ENCODE data around the gene USP9X. TPM values are rescaled to one million over a fixed set of nuclear protein-coding genes. Genes with fewer than 3 reads are reported as not detected.
"Not testable (repeated sequence)": the region's sequence is repeated elsewhere in the genome, so short reads cannot be mapped to it uniquely, and the experiment has no call there.

The USP9X gene
- total RNA-seq, 4 donors from 2014 or later, result 57.2 to 85.9 (median 65.2) TPM

DNA sequence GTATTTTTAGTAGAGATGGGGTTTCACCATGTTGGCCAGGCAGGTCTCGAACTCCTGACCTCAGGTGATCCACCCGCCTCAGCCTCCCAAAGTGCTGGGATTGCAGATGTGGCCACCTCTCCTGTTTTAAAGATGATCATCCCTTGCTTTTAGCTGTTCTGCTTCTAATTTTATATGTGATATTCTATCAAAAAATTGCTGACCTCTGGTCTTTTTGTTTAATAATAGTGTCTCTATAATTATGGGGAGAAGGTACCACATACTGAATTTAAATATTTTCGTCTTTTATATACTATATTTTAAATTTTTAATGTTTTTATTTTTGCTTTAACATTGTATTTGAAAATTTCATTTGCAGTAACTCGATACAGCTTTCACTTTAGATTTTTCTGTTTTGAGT is 15.6 kb downstream of the USP9X start:
- H3K9me3 ChIP-seq, result no peaks in the 10 kb centered on the region
- H3K27ac ChIP-seq, result no peak overlapping the region
- H3K4me1 ChIP-seq, result peaks cover 21% of the 10 kb centered on the region
- DNase-seq (ENCODE audit: low spot score in 2 of 2), result no peak
- 98% methylated on average over 4 of the region's 4 CpGs for WGBS
- no peak for TF ChIP-seq POLR2AphosphoS5 (IDR thresholded peaks at IDR 0.05)
- TF ChIP-seq, protein P1, sequence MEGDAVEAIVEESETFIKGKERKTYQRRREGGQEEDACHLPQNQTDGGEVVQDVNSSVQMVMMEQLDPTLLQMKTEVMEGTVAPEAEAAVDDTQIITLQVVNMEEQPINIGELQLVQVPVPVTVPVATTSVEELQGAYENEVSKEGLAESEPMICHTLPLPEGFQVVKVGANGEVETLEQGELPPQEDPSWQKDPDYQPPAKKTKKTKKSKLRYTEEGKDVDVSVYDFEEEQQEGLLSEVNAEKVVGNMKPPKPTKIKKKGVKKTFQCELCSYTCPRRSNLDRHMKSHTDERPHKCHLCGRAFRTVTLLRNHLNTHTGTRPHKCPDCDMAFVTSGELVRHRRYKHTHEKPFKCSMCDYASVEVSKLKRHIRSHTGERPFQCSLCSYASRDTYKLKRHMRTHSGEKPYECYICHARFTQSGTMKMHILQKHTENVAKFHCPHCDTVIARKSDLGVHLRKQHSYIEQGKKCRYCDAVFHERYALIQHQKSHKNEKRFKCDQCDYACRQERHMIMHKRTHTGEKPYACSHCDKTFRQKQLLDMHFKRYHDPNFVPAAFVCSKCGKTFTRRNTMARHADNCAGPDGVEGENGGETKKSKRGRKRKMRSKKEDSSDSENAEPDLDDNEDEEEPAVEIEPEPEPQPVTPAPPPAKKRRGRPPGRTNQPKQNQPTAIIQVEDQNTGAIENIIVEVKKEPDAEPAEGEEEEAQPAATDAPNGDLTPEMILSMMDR (IDR thresholded peaks at IDR 0.05), result no peak
- no peak for TF ChIP-seq EP300 (IDR thresholded peaks at IDR 0.05)
- TF ChIP-seq POLR2A (IDR thresholded peaks at IDR 0.05), result no peak
- H3K27me3 ChIP-seq, result no peaks in the 10 kb centered on the region
- H3K4me3 ChIP-seq, result no peak overlapping the region
- no peaks in the 10 kb centered on the region for H3K36me3 ChIP-seq

DNA sequence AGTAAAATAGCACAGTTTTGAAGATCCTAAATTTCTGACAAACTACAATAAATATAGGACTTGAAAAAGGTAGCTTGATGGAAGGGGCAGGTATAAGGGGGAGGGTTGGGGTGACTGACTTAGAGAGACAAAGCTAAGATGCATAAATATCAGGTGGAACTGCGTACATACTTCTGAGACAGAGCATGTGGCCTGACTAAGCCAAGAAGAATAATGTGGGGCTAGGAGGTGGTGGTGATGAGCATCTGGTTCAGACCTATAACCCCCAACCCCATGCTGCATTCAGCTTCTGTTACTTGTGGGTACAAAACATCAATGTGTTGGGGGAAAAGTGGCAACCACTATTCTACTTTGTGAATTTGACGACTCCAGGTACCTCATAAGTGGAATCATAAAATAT is 19.8 kb downstream of the USP9X start:
- TF ChIP-seq, protein P1 (IDR thresholded peaks at IDR 0.05), result no peak

DNA sequence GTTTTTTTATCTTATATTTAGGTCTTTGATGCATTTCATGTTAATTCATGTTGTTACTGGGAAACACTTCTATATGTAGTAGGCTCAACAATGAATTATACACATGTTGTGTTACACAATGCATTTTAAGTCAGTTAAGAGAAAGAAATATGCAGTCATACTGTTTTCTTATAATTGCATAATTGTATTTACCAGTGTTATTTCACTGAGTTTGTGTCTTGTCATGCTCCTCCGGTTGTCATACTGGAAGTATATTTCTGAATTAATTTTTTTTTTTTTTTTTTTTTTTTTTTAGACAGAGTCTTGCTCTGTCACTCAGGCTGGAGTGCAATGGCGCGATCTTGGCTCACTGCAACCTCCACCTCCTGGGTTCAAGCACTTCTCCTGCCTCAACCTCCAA is 21.0 kb downstream of the USP9X start:
- H3K27me3 ChIP-seq; H3K36me3 ChIP-seq; H3K9me3 ChIP-seq; H3K27ac ChIP-seq; H3K4me3 ChIP-seq; DNase-seq (ENCODE audit: low spot score in 2 of 2): not testable (repeated sequence)
- H3K4me1 ChIP-seq, result peaks cover 19% of the 10 kb centered on the region
- 79% methylated on average over 3 of the region's 3 CpGs for WGBS

More for the DNA sequence above, 19.8 kb downstream of the USP9X start:
- WGBS, result 92% methylated on average over 2 of the region's 2 CpGs
- Histone ChIP-seq H3K36me3 (no peaks in the 10 kb centered on the region), H3K4me1 (peaks cover 16% of the 10 kb centered on the region), H3K9me3 (no peaks in the 10 kb centered on the region), H3K27ac (no peak overlapping the region), H3K27me3 (no peaks in the 10 kb centered on the region), H3K4me3 (no peak overlapping the region)
- no peak for DNase-seq (ENCODE audit: low spot score in 2 of 2)

- Histone ChIP-seq H3K4me1 (peaks cover 22% of the 10 kb centered on the region), H3K9me3 (no peaks in the 10 kb centered on the region), H3K36me3 (no peaks in the 10 kb centered on the region), H3K27ac (no peak overlapping the region), H3K27me3 (no peaks in the 10 kb centered on the region), H3K4me3 (no peak overlapping the region)
- TF ChIP-seq POLR2A (IDR thresholded peaks at IDR 0.05), result no peak
- TF ChIP-seq POLR2AphosphoS5 (IDR thresholded peaks at IDR 0.05), result no peak
- TF ChIP-seq, protein P1 (IDR thresholded peaks at IDR 0.05), result no peak
- TF ChIP-seq EP300 (IDR thresholded peaks at IDR 0.05), result no peak
- WGBS, result 58% methylated on average over 1 of the region's 1 CpG
- DNase-seq (ENCODE audit: low spot score in 2 of 2), result no peak
Observed at GRCh38 chrX:41108007-41108406, 22.8 kb downstream of the USP9X start.

GRCh38 chrX:41108463-41109205 is 23.4 kb downstream of the USP9X start:
- 70% methylated on average over 5 of the region's 5 CpGs for WGBS
- TF ChIP-seq, protein P1 (IDR thresholded peaks at IDR 0.05), result no peak
- TF ChIP-seq POLR2AphosphoS5 (IDR thresholded peaks at IDR 0.05) (no peak), EP300 (IDR thresholded peaks at IDR 0.05) (no peak), POLR2A (IDR thresholded peaks at IDR 0.05) (no peak)
- H3K36me3 ChIP-seq, result no peaks in the 10 kb centered on the region
- no peaks in the 10 kb centered on the region for H3K9me3 ChIP-seq
- H3K27me3 ChIP-seq, result no peaks in the 10 kb centered on the region
- DNase-seq (ENCODE audit: low spot score in 2 of 2), result no peak
- H3K4me3 ChIP-seq, result no peak overlapping the region
- peaks cover 22% of the 10 kb centered on the region for H3K4me1 ChIP-seq
- H3K27ac ChIP-seq, result no peak overlapping the region

All from suprapubic skin (tissue), 4 donors.